WI38 (cell line): ENCODE data around the gene TCF3.

Experiments used
- H3K4me3 ChIP-seq: 2 replicates; pipeline ENCODE4 v1.5.1; 2011; ENCODE audit warnings: low read depth, mild to moderate bottlenecking, control low read depth, low read length
- TF ChIP-seq, protein P1 (sequence below): IDR thresholded peaks from 2 replicates; pipeline ENCODE4 v1.5.1; 2012; ENCODE audit warnings: low read depth, mild to moderate bottlenecking, control low read depth, low read length

Gene TCF3

DNA sequence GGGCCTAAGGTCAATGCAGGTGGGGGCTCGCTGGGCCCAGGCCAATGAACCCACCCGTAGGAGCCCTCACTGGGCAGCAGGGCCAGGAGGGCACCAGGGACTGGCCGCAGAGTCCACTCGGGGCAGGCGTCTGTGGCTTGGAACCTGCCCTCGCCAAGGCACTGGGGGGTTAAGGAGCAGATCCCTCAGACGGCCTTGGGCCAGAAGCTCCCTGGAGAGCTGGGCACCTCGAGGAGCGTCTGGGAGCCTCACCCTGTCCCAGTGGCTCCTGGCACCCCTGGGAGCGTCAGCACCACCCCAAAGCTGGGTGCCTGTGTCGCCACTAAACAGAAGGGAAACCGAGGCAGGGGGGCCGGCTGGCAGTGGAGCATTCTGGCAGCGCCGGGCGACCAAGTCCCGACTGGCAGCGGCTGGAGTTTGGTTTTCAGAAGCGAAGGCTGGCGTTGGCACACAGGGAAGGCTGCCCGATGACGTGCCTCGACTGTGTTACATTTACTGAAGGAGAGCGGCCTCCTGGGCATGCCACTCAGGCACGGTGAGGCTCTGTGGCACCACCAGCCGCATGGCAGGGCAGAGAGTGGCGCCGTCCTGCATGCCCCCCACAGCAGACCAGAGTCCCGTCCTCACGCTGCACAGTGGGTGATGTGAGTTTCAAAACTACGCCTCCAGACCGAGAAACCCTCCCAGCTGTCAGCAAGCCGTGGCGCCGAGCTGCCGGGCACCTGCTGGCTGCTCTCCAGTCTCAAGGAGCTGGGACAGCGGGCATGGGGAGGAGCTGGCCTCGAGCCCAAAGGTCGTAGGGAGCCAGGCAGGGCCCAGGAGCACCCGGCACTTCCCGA, 75.1 kb downstream of the TCF3 start:
- H3K4me3 ChIP-seq = no peak overlapping the region
- TF ChIP-seq, protein P1, sequence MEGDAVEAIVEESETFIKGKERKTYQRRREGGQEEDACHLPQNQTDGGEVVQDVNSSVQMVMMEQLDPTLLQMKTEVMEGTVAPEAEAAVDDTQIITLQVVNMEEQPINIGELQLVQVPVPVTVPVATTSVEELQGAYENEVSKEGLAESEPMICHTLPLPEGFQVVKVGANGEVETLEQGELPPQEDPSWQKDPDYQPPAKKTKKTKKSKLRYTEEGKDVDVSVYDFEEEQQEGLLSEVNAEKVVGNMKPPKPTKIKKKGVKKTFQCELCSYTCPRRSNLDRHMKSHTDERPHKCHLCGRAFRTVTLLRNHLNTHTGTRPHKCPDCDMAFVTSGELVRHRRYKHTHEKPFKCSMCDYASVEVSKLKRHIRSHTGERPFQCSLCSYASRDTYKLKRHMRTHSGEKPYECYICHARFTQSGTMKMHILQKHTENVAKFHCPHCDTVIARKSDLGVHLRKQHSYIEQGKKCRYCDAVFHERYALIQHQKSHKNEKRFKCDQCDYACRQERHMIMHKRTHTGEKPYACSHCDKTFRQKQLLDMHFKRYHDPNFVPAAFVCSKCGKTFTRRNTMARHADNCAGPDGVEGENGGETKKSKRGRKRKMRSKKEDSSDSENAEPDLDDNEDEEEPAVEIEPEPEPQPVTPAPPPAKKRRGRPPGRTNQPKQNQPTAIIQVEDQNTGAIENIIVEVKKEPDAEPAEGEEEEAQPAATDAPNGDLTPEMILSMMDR = no peak

DNA sequence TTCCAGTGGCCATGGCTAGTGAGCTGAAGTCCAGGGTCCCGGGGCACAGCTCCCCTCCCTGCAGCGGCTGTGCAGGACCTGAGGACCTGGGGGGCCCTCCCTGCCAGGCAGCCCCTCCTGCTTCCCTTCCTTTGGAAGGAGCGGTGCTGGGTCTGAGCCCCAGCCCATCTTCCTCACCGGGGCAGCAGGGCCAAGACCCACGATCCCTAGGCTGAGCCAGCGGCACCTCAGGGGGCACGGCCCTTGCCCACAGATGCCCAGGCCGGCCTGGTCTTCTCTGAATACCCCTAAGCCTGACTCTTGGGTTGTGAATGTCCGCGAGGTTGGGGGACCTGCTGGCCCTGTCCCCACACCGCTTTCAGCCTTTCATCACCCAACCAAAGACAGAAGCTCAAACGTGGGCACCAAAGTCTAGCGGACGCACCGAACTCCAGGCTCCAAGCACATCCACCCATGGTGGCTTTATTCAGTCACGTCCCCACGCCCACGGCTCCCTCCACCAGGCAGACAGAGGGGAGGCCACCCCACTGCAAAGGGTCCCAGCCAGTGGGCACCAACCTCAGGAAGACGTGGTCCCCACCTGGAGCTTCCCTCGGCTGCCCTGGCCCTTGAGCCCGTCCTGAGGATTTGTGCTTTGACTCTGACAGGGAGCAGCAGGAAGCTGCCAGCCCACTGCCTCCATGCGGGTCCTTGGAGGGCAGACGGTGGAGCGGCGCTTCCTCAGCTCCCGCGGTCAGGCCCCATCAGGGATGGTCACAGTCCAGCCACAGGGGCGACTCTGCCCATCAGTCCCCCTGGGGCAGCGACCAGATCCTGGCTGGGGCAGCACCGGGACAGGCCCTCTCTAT, 75.9 kb downstream of the TCF3 start:
- H3K4me3 ChIP-seq = no peak overlapping the region
- TF ChIP-seq, protein P1 = no peak

DNA sequence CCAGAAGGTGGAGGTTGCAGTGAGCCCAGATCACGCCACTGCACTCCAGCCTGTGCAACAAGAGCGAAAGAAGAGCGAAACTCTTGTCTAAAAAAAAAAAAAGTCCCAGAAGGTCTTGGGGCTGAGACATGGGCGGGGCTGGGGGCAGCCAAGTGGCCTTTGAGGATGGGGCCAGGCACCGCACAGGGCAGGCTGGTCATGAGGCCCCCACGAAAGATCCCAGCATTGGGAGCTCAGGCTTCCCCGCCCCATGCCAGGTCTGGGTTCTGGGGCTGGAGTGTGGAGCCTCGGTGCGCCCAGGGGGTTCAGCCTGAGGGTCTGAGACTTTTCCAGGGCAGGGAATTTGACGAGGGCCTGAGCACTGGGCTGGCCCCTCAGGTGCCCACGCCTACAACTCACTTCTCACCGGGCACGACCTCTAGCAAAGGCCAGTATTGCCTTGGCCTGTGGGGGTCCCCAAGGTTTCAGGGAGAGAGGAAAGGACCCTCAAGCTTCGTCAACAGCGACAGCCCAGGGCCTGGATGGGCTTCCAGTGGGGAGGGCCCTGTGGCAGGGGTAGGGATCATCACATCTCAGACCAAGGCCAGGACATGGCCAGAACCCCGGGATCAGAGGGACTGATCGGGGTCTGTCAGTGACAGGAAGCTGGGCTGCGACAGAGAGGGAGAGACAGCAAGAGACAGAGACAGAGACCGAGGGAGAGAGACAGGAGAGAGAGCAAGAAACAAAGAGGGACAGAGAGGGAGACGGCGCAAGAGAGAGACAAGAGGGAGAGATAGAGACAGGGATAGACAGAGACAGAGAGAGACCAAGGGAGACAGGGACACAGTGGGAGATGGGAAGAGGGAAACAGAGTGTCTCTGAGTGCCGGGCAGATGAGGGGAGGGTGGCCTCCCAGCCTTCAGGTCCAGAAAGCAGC, 76.8 kb downstream of the TCF3 start:
- TF ChIP-seq, protein P1 = no peak
- H3K4me3 ChIP-seq = no peak overlapping the region

DNA sequence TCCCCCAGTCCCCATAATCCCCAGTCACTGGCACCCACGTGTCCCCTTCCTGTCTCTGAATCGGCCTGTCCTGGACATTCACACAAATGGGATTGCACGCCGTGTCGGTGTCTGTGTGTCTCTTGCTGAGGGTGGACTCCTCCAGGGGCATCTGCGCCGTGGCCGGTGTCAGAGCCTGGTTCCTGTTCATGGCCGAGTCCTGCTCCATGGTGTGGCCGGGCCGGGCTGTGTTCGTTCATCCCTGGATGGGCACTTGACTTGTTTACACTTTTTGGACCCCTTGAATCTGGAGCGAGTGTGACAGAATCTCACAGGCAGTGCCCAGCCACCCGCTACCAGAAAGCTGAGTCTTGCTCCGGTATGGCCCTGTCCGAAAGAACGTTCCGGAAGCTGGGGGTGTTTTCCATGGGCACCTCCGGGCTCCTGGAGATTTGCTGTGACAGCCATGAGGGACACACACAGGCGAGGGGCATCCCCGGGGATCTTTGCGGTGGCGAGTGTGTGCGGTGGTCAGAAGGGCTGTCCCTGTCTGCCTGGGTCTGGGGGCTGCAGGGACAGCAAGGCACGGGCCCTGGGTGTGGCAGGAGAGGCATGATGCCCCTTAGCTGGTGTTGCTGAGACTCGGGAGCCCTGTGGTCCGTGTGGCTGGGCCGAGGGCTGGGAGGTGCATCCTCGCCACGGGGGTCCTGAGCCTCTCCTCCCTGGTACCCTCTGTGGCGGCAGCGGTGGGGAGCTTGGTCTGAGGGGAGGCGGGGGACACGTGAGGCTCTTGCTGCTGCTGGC, 77.9 kb downstream of the TCF3 start:
- H3K4me3 ChIP-seq = no peak overlapping the region
- TF ChIP-seq, protein P1 = no peak

DNA sequence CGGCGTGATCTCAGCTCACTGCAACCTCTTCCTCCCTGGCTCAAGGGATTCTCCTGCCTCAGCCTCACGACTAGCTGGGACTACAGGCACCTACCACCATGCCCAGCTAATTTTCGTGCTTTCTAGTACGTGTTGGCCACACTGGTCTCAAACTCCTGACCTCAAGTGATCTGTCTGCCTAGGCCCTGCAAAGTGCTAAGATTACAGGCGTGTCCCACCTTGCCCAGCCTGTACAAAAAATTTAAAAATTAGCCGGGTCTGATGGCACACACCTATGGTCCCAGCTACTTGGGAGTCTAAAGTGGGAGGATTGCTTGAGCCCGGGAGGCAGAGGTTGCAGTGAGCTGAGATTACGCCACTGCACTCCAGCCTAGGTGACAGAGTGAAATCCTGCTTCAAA, 79.6 kb downstream of the TCF3 start:
- TF ChIP-seq, protein P1 = no peak
- H3K4me3 ChIP-seq = no peak overlapping the region

DNA sequence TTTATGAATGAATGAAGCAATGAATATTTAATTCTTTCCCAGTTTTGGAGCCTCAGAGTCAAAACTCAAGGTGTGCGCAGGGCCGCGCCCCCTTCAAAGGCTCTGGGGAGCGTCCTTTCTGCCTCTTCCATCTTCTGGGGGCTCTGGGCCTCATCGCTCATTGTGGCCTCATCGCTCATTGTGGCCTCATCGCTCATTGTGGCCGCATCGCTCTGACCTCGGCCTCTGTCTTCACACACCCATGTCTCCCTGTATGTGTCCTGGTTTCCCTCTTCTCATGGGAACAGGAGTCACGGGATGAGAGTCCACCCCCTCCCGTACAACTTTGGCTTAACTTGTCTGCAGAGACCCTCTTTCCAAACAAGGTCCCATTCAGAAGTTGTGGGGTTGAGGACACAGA, 81.1 kb downstream of the TCF3 start:
- H3K4me3 ChIP-seq = no peak overlapping the region
- TF ChIP-seq, protein P1 = no peak
